HG03378 (cell line): ENCODE measurements around the gene ASCL3.
"Not testable (repeated sequence)": the region's sequence is repeated elsewhere in the genome, so short reads cannot be mapped to it uniquely, and the experiment has no call there.

Experiments
- ATAC-seq: cut with Tn5 transposase; IDR thresholded peaks from one replicate; pipeline ENCODE4 v1.9.1; 2021; ENCODE audit warnings: mild to moderate bottlenecking, moderate library complexity; ENCODE audit not compliant: unreplicated experiment

ASCL3 gene

GRCh38 chr11:8948886-8949285, 6.1 kb upstream of the ASCL3 start:
- ATAC-seq = no peak

- no peak for ATAC-seq
Measured at GRCh38 chr11:8947230-8947943, 4.6 kb upstream of the ASCL3 start.

GRCh38 chr11:8941341-8942103, 1.3 kb downstream of the ASCL3 start:
- no peak for ATAC-seq

- ATAC-seq = no peak
Measured at GRCh38 chr11:8937659-8938058, 5.2 kb downstream of the ASCL3 start.

GRCh38 chr11:8937159-8937558, 5.7 kb downstream of the ASCL3 start:
- no peak for ATAC-seq

- not testable (repeated sequence) for ATAC-seq
Measured at GRCh38 chr11:8935789-8936188, 7.0 kb downstream of the ASCL3 start.

GRCh38 chr11:8934742-8935488, 7.9 kb downstream of the ASCL3 start:
- ATAC-seq = no peak

- no peak for ATAC-seq
Measured at GRCh38 chr11:8933931-8934330, 8.9 kb downstream of the ASCL3 start.

- no peak for ATAC-seq
Measured at GRCh38 chr11:8932564-8933180, 10.1 kb downstream of the ASCL3 start, which contains the start of gene C11orf16. TSS of gene C11orf16 (minus strand) at chr11:8932947. CDS start at chr11:8932308, 639 bp downstream.

GRCh38 chr11:8930456-8931175, 12.2 kb downstream of the ASCL3 start:
- ATAC-seq = no peak

GRCh38 chr11:8928981-8929615, 13.7 kb downstream of the ASCL3 start:
- ATAC-seq = no peak

- no peak for ATAC-seq
Measured at GRCh38 chr11:8928205-8928604, 14.6 kb downstream of the ASCL3 start.

- ATAC-seq = no peak
Measured at GRCh38 chr11:8927233-8927632, 15.6 kb downstream of the ASCL3 start.

GRCh38 chr11:8926236-8926635, 16.6 kb downstream of the ASCL3 start:
- ATAC-seq = no peak

GRCh38 chr11:8925711-8926110, 17.1 kb downstream of the ASCL3 start:
- no peak for ATAC-seq

GRCh38 chr11:8922691-8923090, 20.1 kb downstream of the ASCL3 start:
- no peak for ATAC-seq

- ATAC-seq = no peak
Measured at GRCh38 chr11:8917157-8917825, 25.5 kb downstream of the ASCL3 start.

GRCh38 chr11:8914661-8915018, 28.2 kb downstream of the ASCL3 start:
- no peak for ATAC-seq

- peak; percentile 33 for ATAC-seq
Measured at GRCh38 chr11:8913961-8914660, 28.7 kb downstream of the ASCL3 start.
